SJCRH30 (cell line): ENCODE measurements around the gene CDH4. TPM values are rescaled to one million over a fixed set of nuclear protein-coding genes. Genes with fewer than 3 reads are reported as not detected.

ENCODE experiments used
- DNase-seq, 2 experiments: peaks; one replicate each; pipeline ENCODE4 v3.0.0-alpha.2; 2015 to 2020
- H3K27ac ChIP-seq: fragments of 250-450 bp; sonication (Bioruptor Pico); 2 replicates; pipeline ENCODE4 v1.5.1; 2020; ENCODE audit warnings: mild to moderate bottlenecking, moderate library complexity
- H3K27me3 ChIP-seq: fragments of 250-450 bp; sonication (Bioruptor Pico); 2 replicates; pipeline ENCODE4 v1.5.1; 2020; ENCODE audit warnings: mild to moderate bottlenecking, moderate library complexity
- H3K36me3 ChIP-seq: fragments of 250-450 bp; sonication (Bioruptor Pico); 2 replicates; pipeline ENCODE4 v1.5.1; 2020; ENCODE audit warnings: mild to moderate bottlenecking, moderate library complexity
- H3K4me1 ChIP-seq: fragments of 250-450 bp; sonication (Bioruptor Pico); 2 replicates; pipeline ENCODE4 v1.5.1; 2020; ENCODE audit warnings: mild to moderate bottlenecking, moderate library complexity
- H3K4me3 ChIP-seq: fragments of 250-450 bp; sonication (Bioruptor Pico); 2 replicates; pipeline ENCODE4 v1.5.1; 2020; ENCODE audit warnings: mild to moderate bottlenecking, moderate library complexity
- H3K9me3 ChIP-seq: fragments of 250-450 bp; sonication (Bioruptor Pico); replicated peaks from 2 replicates; pipeline ENCODE4 v1.5.1; 2020; ENCODE audit warnings: mild to moderate bottlenecking, moderate library complexity
- total RNA-seq: library from RNA; depleted of rRNA; stranded (reverse); fragments of >200 nt; shearing (Covaris generic); gene quantifications from 2 replicates; pipeline ENCODE4 v1.2.3, GENCODE V29; 2014

Gene CDH4
- total RNA-seq, 1 experiment from 2014 or later: 0.06 TPM

DNA sequence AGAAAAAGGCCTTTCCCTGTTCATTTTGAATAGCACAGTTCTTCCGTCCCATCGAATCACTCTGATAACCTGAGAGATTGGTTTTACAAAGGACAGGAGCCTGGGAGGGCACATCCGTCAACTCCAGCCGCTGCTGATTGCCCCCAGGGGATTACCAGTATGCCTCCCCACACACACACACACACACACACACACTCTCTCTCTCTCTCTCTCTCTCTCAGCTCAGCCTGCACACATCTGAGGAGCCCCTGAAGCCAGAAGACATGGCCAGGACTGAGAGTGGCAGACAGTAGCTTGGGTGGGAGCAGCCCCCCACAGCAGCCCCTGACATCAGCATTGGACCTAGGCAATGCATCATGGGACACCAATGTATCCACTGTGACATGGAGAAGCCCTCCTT, 13.2 kb upstream of the CDH4 start:
- Histone ChIP-seq H3K27ac (no peak overlapping the region), H3K9me3 (no peaks in the 10 kb centered on the region), H3K4me1 (no peaks in the 10 kb centered on the region), H3K36me3 (no peaks in the 10 kb centered on the region), H3K4me3 (no peak overlapping the region), H3K27me3 (peaks cover 7% of the 10 kb centered on the region; the same call in 1 of the 2 replicates)
- DNase-seq: no peak

DNA sequence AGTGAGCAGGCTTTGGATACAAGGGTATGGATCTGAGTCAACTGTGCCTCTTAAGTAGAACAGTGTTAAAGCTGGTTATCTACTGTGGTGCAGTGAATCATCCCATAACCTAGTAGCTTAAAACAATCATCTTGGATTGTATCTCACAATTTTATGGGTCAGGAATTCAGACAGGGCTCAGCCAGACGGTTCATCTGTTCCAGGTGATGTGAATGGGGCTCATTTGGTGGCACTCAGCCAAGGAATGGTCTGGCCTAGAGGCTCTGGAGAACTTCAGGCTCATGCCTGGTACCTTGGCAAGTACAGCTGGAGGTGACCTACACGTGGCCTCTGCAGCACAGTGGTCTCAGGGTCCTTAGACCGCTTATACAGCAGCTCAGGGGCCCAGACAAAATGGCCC, 11.2 kb upstream of the CDH4 start:
- Histone ChIP-seq H3K27me3 (peaks cover 8% of the 10 kb centered on the region; the same call in 1 of the 2 replicates), H3K9me3 (no peaks in the 10 kb centered on the region), H3K36me3 (no peaks in the 10 kb centered on the region), H3K27ac (no peak overlapping the region), H3K4me1 (no peaks in the 10 kb centered on the region), H3K4me3 (no peak overlapping the region)
- DNase-seq: no peak

DNA sequence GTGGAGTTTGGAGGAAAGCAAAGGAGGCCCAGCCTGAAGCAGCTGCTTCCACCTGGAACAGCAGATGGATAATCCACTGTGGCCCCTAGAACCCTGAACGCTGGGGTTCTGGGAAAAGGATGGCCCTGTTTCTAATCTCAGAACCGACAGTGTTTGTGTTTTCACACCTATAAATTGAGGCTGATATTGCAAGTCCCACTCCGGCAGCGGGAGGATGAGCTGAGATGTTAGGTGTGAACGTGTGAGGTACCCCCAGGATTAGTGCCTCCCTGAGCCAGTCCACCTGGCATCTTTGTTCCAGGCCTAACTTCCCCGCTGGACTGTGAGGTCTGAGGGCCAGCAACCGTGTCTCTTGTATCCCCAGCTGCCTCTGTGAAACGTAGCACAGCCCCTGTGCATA, 7.8 kb upstream of the CDH4 start:
- Histone ChIP-seq H3K27me3 (peaks cover 22% of the 10 kb centered on the region), H3K4me3 (no peak overlapping the region), H3K27ac (no peak overlapping the region), H3K9me3 (no peaks in the 10 kb centered on the region), H3K36me3 (no peaks in the 10 kb centered on the region), H3K4me1 (no peaks in the 10 kb centered on the region)
- no peak for DNase-seq

DNA sequence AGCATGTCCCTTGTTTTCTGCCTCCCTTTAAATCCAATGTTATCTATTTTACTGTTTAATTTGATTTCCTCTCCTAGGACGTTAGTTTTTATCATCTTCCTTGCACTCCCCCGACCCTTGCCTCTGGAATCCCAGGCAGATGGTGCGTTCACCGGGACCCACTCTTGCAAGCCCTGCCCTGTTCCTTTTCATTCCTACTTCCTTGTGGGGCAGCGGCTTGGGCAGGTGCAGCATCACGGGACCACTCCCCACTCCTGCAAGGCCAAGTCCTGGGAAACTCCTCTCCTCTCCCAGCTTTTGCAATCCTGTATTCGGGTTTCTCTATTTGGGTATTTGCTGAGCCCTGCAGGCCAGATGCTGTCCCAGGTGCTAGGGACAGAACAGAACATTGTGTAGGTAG, 5.8 kb upstream of the CDH4 start:
- no peaks in the 10 kb centered on the region for H3K36me3 ChIP-seq
- H3K27me3 ChIP-seq: peaks cover 31% of the 10 kb centered on the region
- no peak overlapping the region for H3K4me3 ChIP-seq
- H3K4me1 ChIP-seq: no peaks in the 10 kb centered on the region
- no peaks in the 10 kb centered on the region for H3K9me3 ChIP-seq
- no peak for DNase-seq
- H3K27ac ChIP-seq: no peak overlapping the region

DNA sequence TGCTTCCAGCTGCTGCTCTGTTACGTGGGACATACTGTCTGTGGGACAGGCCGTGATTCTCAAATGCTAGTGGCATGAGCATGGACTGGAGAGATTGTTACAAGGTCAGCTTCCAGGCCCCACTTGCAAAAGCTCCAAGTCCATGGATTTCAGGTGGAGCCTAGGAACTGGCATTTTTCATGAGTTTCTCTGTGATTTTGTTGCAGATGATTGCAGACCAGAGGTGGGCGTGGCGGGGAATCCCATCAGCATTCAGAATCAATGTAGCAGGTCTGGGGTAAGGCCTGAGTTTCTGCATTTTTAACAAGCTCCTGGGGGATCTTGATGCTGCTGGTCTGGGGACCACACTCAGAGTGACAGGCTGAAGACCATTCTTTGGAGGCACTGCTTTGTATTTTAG, 2.4 kb upstream of the CDH4 start:
- no peaks in the 10 kb centered on the region for H3K36me3 ChIP-seq
- no peak for DNase-seq
- no peaks in the 10 kb centered on the region for H3K9me3 ChIP-seq
- no peak overlapping the region for H3K4me3 ChIP-seq
- H3K27ac ChIP-seq: no peak overlapping the region
- H3K27me3 ChIP-seq: peaks cover 41% of the 10 kb centered on the region
- H3K4me1 ChIP-seq: no peaks in the 10 kb centered on the region

DNA sequence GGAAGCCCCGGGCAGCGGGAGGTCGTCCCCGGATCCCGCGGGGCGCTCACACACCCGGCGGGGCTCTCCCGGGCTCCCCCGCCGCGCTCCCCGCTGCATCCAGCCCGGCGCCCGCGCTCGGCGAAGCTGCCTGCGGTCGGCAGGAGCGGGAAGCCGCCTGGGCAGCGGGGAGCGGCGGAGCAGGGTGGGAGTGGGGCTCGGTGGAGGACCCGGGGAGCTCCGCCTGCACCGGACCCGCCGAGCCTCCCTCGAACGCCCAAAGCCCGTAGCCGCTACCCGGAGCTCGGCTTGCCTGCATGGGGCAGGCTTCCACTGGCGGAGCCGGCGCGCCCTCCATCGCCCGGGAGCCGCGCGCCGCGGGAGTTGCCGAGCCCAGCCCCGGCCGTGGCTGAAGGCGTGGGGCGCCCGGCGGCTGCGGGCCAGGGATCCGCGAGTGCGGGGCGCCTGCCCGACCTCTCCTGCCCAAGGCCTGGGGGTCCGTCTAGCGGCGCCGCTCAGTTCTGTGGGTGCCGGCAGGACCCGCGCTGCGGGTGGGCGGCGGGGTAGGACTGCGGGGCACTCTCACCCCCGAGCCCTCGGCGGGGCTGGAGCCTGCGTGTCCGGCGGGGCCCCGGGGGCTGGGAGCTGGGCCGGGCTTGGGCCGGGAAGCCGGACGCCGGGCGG, 671 bp downstream of the CDH4 start:
- H3K27ac ChIP-seq: no peak overlapping the region
- no peak overlapping the region for H3K4me3 ChIP-seq
- H3K27me3 ChIP-seq: peaks cover 37% of the 10 kb centered on the region
- H3K36me3 ChIP-seq: no peaks in the 10 kb centered on the region
- H3K4me1 ChIP-seq: no peaks in the 10 kb centered on the region
- DNase-seq: no peak
- no peaks in the 10 kb centered on the region for H3K9me3 ChIP-seq

DNA sequence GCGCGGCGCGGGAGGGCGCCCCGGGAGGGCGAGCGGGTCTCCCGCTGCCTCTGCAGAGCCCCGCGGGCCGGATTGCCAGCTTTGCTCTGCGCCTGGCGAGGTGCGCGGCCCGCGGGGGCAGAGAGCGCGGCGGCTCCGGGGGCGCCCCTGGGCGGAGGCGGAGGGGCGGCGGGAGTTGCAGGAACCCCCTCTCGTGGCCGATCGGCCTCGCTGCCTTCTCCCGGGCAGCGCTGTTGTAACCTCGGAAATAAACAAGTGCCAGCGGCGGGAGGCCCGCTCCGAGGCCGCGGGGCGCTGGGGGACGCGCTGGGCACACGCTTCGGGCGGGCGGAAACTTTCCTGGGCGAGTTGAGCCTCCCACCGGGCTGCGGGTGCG, 1.2 kb downstream of the CDH4 start:
- no peaks in the 10 kb centered on the region for H3K36me3 ChIP-seq
- no peak for DNase-seq
- no peaks in the 10 kb centered on the region for H3K9me3 ChIP-seq
- peaks cover 32% of the 10 kb centered on the region for H3K27me3 ChIP-seq
- no peak overlapping the region for H3K27ac ChIP-seq
- H3K4me3 ChIP-seq: no peak overlapping the region
- no peaks in the 10 kb centered on the region for H3K4me1 ChIP-seq

DNA sequence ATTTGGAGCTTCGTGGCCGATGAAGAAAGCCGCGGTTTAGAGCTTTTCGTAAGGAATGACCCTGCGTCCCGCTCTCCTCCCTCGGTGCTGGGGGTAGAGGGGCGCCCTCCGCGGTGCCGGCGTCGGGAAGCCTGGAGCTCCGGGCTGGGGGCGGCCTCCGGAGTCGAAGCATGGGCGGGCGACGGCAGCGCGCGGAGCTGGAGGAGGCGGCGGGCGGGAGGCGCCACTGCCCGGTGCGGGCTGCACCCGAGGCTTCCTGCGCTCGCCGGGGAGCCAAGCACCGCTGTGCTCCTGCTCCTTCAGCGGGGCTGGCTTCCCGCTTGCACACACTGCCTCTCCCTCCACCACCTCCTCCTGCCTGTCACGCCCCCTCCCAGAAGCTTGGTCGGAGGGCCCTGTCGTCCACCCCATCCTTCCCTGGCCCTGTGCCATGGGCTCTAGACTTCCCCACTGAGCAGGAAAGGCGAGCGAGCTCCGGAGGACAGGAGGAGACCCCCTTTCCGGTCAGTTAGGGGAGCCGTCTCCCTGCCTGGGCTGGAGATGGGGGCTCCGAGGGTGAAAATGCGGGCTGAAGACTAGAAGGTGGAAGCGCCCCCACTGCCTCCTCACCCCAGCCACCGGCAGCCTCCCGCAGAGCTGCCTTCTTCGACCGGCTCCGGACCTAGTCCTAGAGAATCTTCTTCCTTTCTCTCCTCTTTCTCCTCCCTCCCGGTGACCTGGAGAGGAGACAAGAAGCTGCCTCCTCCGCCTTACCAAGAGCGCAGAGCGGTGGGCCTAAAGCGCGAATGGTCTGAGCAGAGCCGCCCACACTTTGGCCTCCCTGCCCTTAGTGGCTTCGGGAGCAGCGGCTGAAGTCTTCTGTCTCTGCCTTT, 1.8 kb downstream of the CDH4 start:
- Histone ChIP-seq H3K4me3 (no peak overlapping the region), H3K4me1 (no peaks in the 10 kb centered on the region), H3K9me3 (no peaks in the 10 kb centered on the region), H3K27me3 (peaks cover 30% of the 10 kb centered on the region), H3K36me3 (no peaks in the 10 kb centered on the region), H3K27ac (no peak overlapping the region)
- DNase-seq: no peak

DNA sequence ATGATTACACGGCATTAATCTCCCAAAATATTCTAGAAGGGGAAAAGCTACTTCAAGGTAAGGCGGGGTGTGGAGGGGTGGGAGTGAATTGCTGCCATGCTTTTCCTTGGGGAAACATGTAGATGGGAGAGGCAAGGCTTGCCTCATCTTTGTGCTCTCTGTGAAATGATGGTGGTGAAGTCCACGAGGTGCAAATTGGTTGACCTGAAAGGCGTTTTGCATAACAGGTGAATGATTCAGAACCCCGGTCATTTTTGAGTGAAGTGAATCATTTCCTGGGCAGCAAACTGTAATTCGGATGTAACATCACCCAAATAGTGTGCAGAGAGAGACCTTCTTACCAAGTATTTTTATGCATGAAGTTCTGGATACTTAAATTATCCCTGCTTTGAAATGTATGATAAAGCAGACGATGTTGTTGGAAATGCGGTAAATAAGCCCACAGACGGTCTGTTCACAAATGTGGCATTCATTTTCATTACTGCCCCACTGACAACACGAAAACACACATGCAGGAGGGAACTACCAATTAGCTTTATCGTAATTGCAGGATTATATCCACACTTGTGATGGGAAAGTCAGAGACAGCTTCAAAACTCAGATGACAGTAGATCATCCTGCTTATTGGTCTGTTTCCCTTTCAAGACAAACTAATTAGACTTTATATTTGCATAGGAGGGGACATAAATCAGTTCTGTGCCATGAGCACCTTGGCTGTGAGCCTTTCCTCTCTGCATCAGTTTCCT, 3.0 kb downstream of the CDH4 start:
- H3K4me3 ChIP-seq: no peak overlapping the region
- H3K27ac ChIP-seq: no peak overlapping the region
- H3K36me3 ChIP-seq: no peaks in the 10 kb centered on the region
- no peak for DNase-seq
- peaks cover 27% of the 10 kb centered on the region for H3K27me3 ChIP-seq
- H3K9me3 ChIP-seq: peaks cover 3% of the 10 kb centered on the region; the same call in 1 of the 2 replicates
- no peaks in the 10 kb centered on the region for H3K4me1 ChIP-seq

DNA sequence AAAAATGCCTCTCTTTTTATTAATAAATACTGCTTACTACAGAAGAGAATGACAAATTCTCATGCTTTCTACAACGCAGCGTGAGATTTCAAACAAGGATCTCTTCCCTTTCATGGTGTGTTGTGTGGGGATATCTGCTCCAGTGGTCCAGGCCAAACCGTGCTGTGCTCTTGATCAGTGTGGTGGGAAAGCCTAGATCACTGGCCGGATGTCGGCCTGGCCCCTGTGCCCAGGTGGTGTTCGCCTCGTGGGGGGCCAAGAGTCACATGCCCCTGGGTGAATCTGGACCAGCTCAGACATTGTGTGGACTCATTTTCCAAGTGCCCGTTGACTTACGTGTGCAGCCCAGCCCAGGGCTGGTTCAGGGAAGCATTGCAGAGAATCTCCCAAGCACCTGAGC, 4.3 kb downstream of the CDH4 start:
- DNase-seq: no peak
- Histone ChIP-seq H3K36me3 (no peaks in the 10 kb centered on the region), H3K4me3 (no peak overlapping the region), H3K4me1 (no peaks in the 10 kb centered on the region), H3K27ac (no peak overlapping the region), H3K9me3 (peaks cover 3% of the 10 kb centered on the region; the same call in 1 of the 2 replicates), H3K27me3 (peaks cover 21% of the 10 kb centered on the region)

DNA sequence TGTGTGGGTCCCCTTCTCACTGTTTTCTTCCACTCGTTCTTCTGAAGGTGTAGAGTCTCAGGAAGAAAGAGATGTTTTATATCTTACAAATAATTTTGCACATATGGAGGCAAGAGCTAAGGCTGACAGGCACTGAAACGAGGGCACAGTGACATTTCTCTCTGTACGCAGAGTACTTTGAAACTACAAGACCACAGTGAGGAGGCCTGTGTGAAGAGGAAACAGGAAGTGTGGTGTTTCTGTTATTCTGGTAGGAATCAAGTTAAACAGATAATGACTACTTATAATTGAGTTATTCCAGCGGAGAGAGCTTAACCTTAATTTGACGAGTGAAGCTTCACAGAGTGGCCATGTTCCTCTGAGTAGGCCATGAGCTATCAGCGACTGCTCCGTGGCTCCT, 4.8 kb downstream of the CDH4 start:
- no peak for DNase-seq
- Histone ChIP-seq H3K4me3 (no peak overlapping the region), H3K27ac (no peak overlapping the region), H3K27me3 (peaks cover 23% of the 10 kb centered on the region), H3K9me3 (peaks cover 3% of the 10 kb centered on the region; the same call in 1 of the 2 replicates), H3K36me3 (no peaks in the 10 kb centered on the region), H3K4me1 (no peaks in the 10 kb centered on the region)

DNA sequence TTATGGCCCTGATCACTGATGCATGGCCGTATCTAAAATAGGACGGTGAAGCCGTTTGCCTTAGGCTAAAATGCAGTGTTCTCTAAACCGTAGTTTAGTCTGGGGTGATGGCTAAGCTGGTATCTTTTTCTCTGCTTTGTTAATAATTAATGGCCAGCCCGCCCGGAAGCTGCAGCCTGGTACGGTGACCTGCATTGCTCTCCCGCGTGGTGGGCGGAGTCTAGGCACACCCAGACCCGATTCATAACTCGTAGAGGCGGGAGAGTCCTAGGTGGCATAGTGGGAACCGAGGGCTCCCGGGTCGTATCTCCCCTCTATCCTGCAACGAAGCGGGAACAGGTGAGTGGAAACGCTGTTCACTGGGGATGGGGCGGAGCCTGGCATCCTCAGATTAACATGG, 5.5 kb downstream of the CDH4 start:
- DNase-seq: no peak
- Histone ChIP-seq H3K27ac (no peak overlapping the region), H3K4me3 (no peak overlapping the region), H3K4me1 (no peaks in the 10 kb centered on the region), H3K36me3 (no peaks in the 10 kb centered on the region), H3K9me3 (peaks cover 3% of the 10 kb centered on the region; the same call in 1 of the 2 replicates), H3K27me3 (peaks cover 29% of the 10 kb centered on the region)

DNA sequence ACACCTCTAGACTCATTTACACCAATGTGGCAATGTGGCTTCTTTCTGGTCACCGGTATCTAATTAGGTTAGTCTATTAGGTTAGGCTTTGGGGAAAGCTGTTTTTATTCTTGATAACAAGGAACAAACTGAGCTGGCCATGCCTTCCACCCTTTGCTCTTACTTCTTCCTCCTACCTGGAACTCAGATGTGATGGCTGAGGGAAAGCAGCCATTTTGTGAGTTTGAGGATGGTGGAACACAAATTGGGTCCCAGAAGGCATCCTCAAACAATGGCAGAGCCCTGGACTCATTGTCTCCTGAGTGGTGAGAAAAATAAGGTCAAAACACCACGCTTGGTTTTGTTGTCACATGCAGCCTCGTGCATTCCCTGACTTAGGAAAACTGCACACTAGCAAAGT, 7.7 kb downstream of the CDH4 start:
- Histone ChIP-seq H3K27me3 (peaks cover 21% of the 10 kb centered on the region), H3K36me3 (no peaks in the 10 kb centered on the region), H3K9me3 (peaks cover 3% of the 10 kb centered on the region; the same call in 1 of the 2 replicates), H3K4me1 (no peaks in the 10 kb centered on the region), H3K27ac (no peak overlapping the region), H3K4me3 (no peak overlapping the region)
- no peak for DNase-seq

DNA sequence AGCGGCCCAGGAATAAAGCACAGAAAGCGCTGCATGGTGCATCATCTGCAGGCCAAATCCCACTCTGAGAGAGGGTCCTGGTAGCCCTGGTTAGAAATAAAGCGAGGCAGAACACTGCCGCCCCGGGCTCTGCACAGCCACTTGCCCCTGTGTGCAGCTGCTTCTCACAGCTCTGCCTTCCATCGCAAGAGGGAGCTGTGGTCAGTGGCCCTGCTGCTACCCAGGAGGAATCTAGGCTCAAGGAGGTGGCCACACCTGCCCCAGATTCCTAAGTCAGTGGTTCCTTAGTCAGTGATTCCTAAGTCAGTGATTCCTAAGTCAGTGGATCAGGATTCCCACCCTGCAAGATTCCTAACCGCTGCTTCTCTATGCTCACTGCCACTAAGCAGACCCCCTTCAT, 8.8 kb downstream of the CDH4 start:
- H3K4me3 ChIP-seq: no peak overlapping the region
- peaks cover 15% of the 10 kb centered on the region; the same call in 1 of the 2 replicates for H3K27me3 ChIP-seq
- no peaks in the 10 kb centered on the region for H3K36me3 ChIP-seq
- H3K4me1 ChIP-seq: no peaks in the 10 kb centered on the region
- H3K27ac ChIP-seq: no peak overlapping the region
- DNase-seq: no peak
- H3K9me3 ChIP-seq: peaks cover 3% of the 10 kb centered on the region; the same call in 1 of the 2 replicates

DNA sequence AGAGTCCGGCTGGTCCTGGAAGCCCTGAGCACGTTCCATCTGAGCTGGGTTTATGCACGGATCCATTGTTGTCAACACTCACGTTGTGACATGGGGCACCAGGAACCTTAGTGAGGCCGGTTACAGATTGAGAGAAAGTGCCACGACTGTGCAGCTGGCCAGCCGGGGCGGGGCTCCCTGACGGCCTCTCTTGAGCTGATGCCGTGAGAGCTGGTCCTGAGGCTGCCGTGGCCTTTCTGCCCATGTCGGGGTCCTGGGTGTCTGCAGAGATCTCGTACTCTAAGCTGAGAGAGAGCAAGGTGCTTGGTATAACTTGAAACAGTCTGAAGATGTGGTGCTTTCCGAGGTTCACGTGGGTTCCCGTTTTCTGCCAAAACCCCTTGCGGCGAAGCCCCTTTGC, 10.0 kb downstream of the CDH4 start:
- peaks cover 3% of the 10 kb centered on the region; the same call in 1 of the 2 replicates for H3K9me3 ChIP-seq
- H3K27ac ChIP-seq: no peak overlapping the region
- no peak for DNase-seq
- no peak overlapping the region for H3K4me3 ChIP-seq
- peaks cover 16% of the 10 kb centered on the region; the same call in 1 of the 2 replicates for H3K27me3 ChIP-seq
- H3K4me1 ChIP-seq: no peaks in the 10 kb centered on the region
- no peaks in the 10 kb centered on the region for H3K36me3 ChIP-seq
